Keratinocyte (primary cell): Measurements from ENCODE around the gene SNPH. TPM values are rescaled to one million over a fixed set of nuclear protein-coding genes. Genes with fewer than 3 reads are reported as not detected.

Experiments used
- DNase-seq: peaks from one replicate; pipeline ENCODE4 v3.0.0-alpha.2; 2011; ENCODE audit warnings: low read depth, missing footprints, low spot score
- FAIRE-seq: peaks from 2 replicates; lab custom pipeline; 2011; peaks lifted over from hg19 to GRCh38; lab: Jason Lieb, UNC
- H2AFZ ChIP-seq: 2 replicates; pipeline ENCODE4 v1.6.0; 2012; ENCODE audit warnings: low read length, control low read depth, inconsistent platforms; ENCODE audit not compliant: control insufficient read depth
- H3K27ac ChIP-seq: 2 replicates; pipeline ENCODE4 v1.5.1; 2011; ENCODE audit warnings: low read length; ENCODE audit not compliant: control insufficient read depth, insufficient read depth
- H3K27me3 ChIP-seq: 3 replicates; pipeline ENCODE4 v1.6.0; 2011; ENCODE audit warnings: low read length; ENCODE audit not compliant: control insufficient read depth, insufficient read depth; ENCODE audit errors: extremely low read depth
- H3K36me3 ChIP-seq, 2 experiments: 2 replicates in 1 of 2; 3 replicates in 1 of 2; pipeline ENCODE4 v1.5.1; 2011; ENCODE audit warnings: low read length in 2 of 2, mild to moderate bottlenecking in 1 of 2; ENCODE audit not compliant: control insufficient read depth in 2 of 2, insufficient read depth in 2 of 2; ENCODE audit errors: extremely low read depth in 1 of 2
- H3K4me1 ChIP-seq: 3 replicates; pipeline ENCODE4 v1.5.1; 2011; ENCODE audit warnings: low read length; ENCODE audit not compliant: control insufficient read depth, insufficient read depth; ENCODE audit errors: extremely low read depth
- H3K4me2 ChIP-seq: 3 replicates; pipeline ENCODE4 v1.6.0; 2011; ENCODE audit warnings: low read depth, low read length; ENCODE audit not compliant: control insufficient read depth, insufficient read depth; ENCODE audit errors: extremely low read depth
- H3K4me3 ChIP-seq, 3 experiments: fragments of 200-600 bp in 1 of 3; sonication (generic) in 1 of 3; 2 replicates in 2 of 3; 3 replicates in 1 of 3; pipeline ENCODE4 v1.5.1; 2011 to 2016; ENCODE audit warnings: low read length in 3 of 3, mild to moderate bottlenecking in 3 of 3, control low read depth in 2 of 3, inconsistent platforms in 1 of 3, low read depth in 1 of 3, mixed read lengths in 1 of 3, mixed run types in 1 of 3, moderate library complexity in 1 of 3; ENCODE audit not compliant: control insufficient read depth in 2 of 3, insufficient read depth in 2 of 3; ENCODE audit errors: extremely low read depth in 1 of 3
- H3K79me2 ChIP-seq: 2 replicates; pipeline ENCODE4 v1.6.0; 2012; ENCODE audit warnings: low read length; ENCODE audit not compliant: control insufficient read depth, insufficient read depth
- H3K9ac ChIP-seq: 3 replicates; pipeline ENCODE4 v1.6.0; 2011; ENCODE audit warnings: low read length; ENCODE audit not compliant: control insufficient read depth, insufficient read depth; ENCODE audit errors: extremely low read depth
- H3K9me1 ChIP-seq: 3 replicates; pipeline ENCODE4 v1.6.0; 2011; ENCODE audit warnings: low read length; ENCODE audit not compliant: control insufficient read depth, insufficient read depth; ENCODE audit errors: extremely low read depth
- H3K9me3 ChIP-seq: 2 replicates; pipeline ENCODE4 v1.5.1; 2012; ENCODE audit warnings: low read depth, low read length; ENCODE audit not compliant: control insufficient read depth
- H4K20me1 ChIP-seq: 3 replicates; pipeline ENCODE4 v1.6.0; 2011; ENCODE audit warnings: low read length; ENCODE audit not compliant: control insufficient read depth, insufficient read depth; ENCODE audit errors: extremely low read depth
- EZH2 ChIP-seq: IDR thresholded peaks from one replicate; pipeline ENCODE4 v1.6.1; 2012; ENCODE audit warnings: inconsistent platforms, mild to moderate bottlenecking, low read length, moderate library complexity
- dilution Hi-C: fragments of 300-500 bp; cut with MboI; formaldehyde crosslinking; loops from one replicate; pipeline ENCODE4 v1.7.0; 2020; ENCODE audit warnings: low sequenced_read_pairs; ENCODE audit not compliant: extremely low pct_ligation_motif_present
- polyA plus RNA-seq, 5 experiments: library from polyadenylated mRNA; depleted of rRNA in 3 of 5; stranded (reverse) in 3 of 5; stranded (forward) in 1 of 5; unstranded in 1 of 5; fragments of >200 nt; gene quantifications; 1 replicate in 1 of 5; 2 replicates in 3 of 5; 3 replicates in 1 of 5; pipeline versions ENCODE4 v1.2.1 to v1.2.3, GENCODE V29; 2011 to 2012; ENCODE audit warnings: missing spikeins in 2 of 5, low read depth in 1 of 5, low replicate concordance in 1 of 5
- TF ChIP-seq, protein P1 (sequence below), 3 experiments: IDR thresholded peaks in 1 of 3; conservative IDR thresholded peaks in 1 of 3; optimal IDR thresholded peaks in 1 of 3; 2 replicates in 2 of 3; 3 replicates in 1 of 3; pipeline versions ENCODE3 to v1.5.1; 2011; ENCODE audit warnings: low read length in 3 of 3, mild to moderate bottlenecking in 3 of 3, moderate library complexity in 2 of 3, control low read depth in 1 of 3, inconsistent platforms in 1 of 3; ENCODE audit not compliant: insufficient read depth in 2 of 3; ENCODE audit errors: extremely low read depth in 1 of 3

The SNPH gene
- polyA plus RNA-seq, 1 donor (not counting 4 experiments of a cell fraction or from before 2014, with no cell fraction given) = 1.3 TPM

DNA sequence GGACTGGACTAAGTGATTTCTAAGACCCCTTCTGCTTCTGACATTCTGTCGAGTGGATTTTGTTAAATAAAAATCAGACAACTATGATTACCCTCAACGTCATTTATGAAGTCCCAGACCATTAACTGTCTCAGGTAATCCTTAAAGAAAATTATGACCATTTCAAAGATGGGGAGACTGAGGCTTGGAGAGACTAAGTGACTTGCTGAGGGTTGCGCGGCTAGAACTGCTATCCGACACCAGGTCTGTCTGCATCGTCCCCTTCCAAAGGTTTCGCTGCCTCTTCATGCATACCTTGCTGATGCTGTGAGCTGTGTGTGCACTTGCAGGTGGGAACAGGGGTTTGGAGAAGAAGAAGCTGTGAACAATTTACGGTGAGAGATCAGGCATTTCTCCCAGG, 3.1 kb downstream of the SNPH start:
- no peaks in the 10 kb centered on the region for H3K36me3 ChIP-seq
- H3K9me3 ChIP-seq = no peaks in the 10 kb centered on the region
- no peak for FAIRE-seq
- no peaks in the 10 kb centered on the region for H3K79me2 ChIP-seq
- no peaks in the 10 kb centered on the region for H3K27me3 ChIP-seq
- dilution Hi-C loops = no loop called here
- no peak overlapping the region for H3K4me2 ChIP-seq
- H3K4me1 ChIP-seq = peaks cover 13% of the 10 kb centered on the region
- H3K9ac ChIP-seq = no peak overlapping the region
- DNase-seq = no peak
- no peaks in the 10 kb centered on the region for H4K20me1 ChIP-seq
- TF ChIP-seq, protein P1, sequence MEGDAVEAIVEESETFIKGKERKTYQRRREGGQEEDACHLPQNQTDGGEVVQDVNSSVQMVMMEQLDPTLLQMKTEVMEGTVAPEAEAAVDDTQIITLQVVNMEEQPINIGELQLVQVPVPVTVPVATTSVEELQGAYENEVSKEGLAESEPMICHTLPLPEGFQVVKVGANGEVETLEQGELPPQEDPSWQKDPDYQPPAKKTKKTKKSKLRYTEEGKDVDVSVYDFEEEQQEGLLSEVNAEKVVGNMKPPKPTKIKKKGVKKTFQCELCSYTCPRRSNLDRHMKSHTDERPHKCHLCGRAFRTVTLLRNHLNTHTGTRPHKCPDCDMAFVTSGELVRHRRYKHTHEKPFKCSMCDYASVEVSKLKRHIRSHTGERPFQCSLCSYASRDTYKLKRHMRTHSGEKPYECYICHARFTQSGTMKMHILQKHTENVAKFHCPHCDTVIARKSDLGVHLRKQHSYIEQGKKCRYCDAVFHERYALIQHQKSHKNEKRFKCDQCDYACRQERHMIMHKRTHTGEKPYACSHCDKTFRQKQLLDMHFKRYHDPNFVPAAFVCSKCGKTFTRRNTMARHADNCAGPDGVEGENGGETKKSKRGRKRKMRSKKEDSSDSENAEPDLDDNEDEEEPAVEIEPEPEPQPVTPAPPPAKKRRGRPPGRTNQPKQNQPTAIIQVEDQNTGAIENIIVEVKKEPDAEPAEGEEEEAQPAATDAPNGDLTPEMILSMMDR (optimal IDR thresholded peaks at IDR 0.05 in 1 of 3, IDR thresholded peaks at IDR 0.05 in 1 of 3, conservative IDR thresholded peaks at IDR 0.05 in 1 of 3; ENCODE audit: extremely low read depth in 1 of 3, insufficient read depth in 2 of 3, low read length in 3 of 3) = no peak
- no peak for TF ChIP-seq EZH2
- H3K27ac ChIP-seq = no peak overlapping the region
- no peaks in the 10 kb centered on the region for H3K9me1 ChIP-seq
- no peak overlapping the region for H2AFZ ChIP-seq
- H3K4me3 ChIP-seq = no peak overlapping the region

DNA sequence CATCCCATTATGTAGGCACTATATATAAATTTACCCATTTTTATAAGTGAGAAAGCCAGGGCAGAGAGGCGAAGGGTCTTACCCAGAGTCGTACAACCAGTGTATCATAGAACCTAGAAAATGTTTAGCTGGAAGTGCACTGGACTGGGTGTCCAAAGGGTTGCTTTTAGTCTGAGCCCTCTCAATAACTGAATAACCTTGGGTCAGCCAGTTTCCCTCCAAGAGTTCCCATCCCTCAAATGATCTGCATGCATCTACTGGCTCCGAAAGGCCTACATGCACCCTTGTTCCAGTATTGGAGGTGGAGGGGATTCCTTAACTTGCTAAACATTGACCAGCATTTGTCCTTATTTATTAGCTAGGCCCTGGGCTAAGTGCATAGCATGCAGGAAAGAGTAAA, 3.8 kb downstream of the SNPH start:
- FAIRE-seq = no peak

More for the DNA sequence above, 3.8 kb downstream of the SNPH start:
- DNase-seq = no peak
- dilution Hi-C loops = no loop called here
- Histone ChIP-seq H4K20me1 (no peaks in the 10 kb centered on the region), H3K9me3 (no peaks in the 10 kb centered on the region), H3K9ac (no peak overlapping the region), H3K27ac (no peak overlapping the region), H3K79me2 (no peaks in the 10 kb centered on the region), H3K4me2 (no peak overlapping the region), H2AFZ (no peak overlapping the region), H3K36me3 (no peaks in the 10 kb centered on the region), H3K4me3 (no peak overlapping the region), H3K9me1 (no peaks in the 10 kb centered on the region), H3K4me1 (peaks cover 13% of the 10 kb centered on the region), H3K27me3 (no peaks in the 10 kb centered on the region)
- TF ChIP-seq, protein P1 (optimal IDR thresholded peaks at IDR 0.05 in 1 of 3, IDR thresholded peaks at IDR 0.05 in 1 of 3, conservative IDR thresholded peaks at IDR 0.05 in 1 of 3; ENCODE audit: extremely low read depth in 1 of 3, insufficient read depth in 2 of 3, low read length in 3 of 3) = no peak
- TF ChIP-seq EZH2 = no peak
